NK-92 (cell line): ENCODE measurements around the gene PTGS1.
"Not testable (repeated sequence)": the region's sequence is repeated elsewhere in the genome, so short reads cannot be mapped to it uniquely, and the experiment has no call there.

Source experiments
- DNase-seq: peaks from one replicate; lab custom pipeline; 2025; ENCODE audit not compliant: unreplicated experiment; lab: John Stamatoyannopoulos, UW

The PTGS1 gene

GRCh38 chr9:122346478-122347347 lies 24.1 kb upstream of the PTGS1 start:
- no peak for DNase-seq

- DNase-seq = no peak
Observed at GRCh38 chr9:122347348-122348287, 23.2 kb upstream of the PTGS1 start.

GRCh38 chr9:122348288-122348777 lies 22.5 kb upstream of the PTGS1 start:
- DNase-seq = no peak

GRCh38 chr9:122348791-122349190 lies 22.0 kb upstream of the PTGS1 start:
- DNase-seq = no peak

- no peak for DNase-seq
Observed at GRCh38 chr9:122349201-122349600, 21.6 kb upstream of the PTGS1 start.

- DNase-seq = no peak
Observed at GRCh38 chr9:122350577-122351355, 20.1 kb upstream of the PTGS1 start.

- no peak for DNase-seq
Observed at GRCh38 chr9:122354536-122355199, 16.2 kb upstream of the PTGS1 start.

- no peak for DNase-seq
Observed at GRCh38 chr9:122355336-122355875, 15.4 kb upstream of the PTGS1 start.

- no peak for DNase-seq
Observed at GRCh38 chr9:122356627-122357026, 14.2 kb upstream of the PTGS1 start.

GRCh38 chr9:122360891-122361290 lies 9.9 kb upstream of the PTGS1 start:
- no peak for DNase-seq

- not testable (repeated sequence) for DNase-seq
Observed at GRCh38 chr9:122363131-122363530, 7.7 kb upstream of the PTGS1 start.

GRCh38 chr9:122364117-122364782 lies 6.6 kb upstream of the PTGS1 start:
- DNase-seq = no peak

- no peak for DNase-seq
Observed at GRCh38 chr9:122364783-122365150, 6.1 kb upstream of the PTGS1 start.

GRCh38 chr9:122366074-122366660 lies 4.7 kb upstream of the PTGS1 start:
- DNase-seq = no peak

GRCh38 chr9:122367065-122367464 lies 3.8 kb upstream of the PTGS1 start:
- no peak for DNase-seq

- DNase-seq = no peak
Observed at GRCh38 chr9:122367774-122368460, 2.9 kb upstream of the PTGS1 start.

GRCh38 chr9:122368642-122369041 lies 2.2 kb upstream of the PTGS1 start:
- no peak for DNase-seq

- DNase-seq = no peak
Observed at GRCh38 chr9:122370303-122370702, 521 bp upstream of the PTGS1 start.

GRCh38 chr9:122371846-122372245 lies 1.0 kb downstream of the PTGS1 start:
- no peak for DNase-seq
